ENCODE data around the gene TTC32. TPM values are rescaled to one million over a fixed set of nuclear protein-coding genes. Genes with fewer than 3 reads are reported as not detected.
A peak's percentile ranks its signal among the peaks of the same experiment; 100 is the strongest.
"Not testable (repeated sequence)": the region's sequence is repeated elsewhere in the genome, so short reads cannot be mapped to it uniquely, and the experiment has no call there.

Gene TTC32
- total RNA-seq, 1 experiment from 2014 or later = 11.5 TPM

DNA sequence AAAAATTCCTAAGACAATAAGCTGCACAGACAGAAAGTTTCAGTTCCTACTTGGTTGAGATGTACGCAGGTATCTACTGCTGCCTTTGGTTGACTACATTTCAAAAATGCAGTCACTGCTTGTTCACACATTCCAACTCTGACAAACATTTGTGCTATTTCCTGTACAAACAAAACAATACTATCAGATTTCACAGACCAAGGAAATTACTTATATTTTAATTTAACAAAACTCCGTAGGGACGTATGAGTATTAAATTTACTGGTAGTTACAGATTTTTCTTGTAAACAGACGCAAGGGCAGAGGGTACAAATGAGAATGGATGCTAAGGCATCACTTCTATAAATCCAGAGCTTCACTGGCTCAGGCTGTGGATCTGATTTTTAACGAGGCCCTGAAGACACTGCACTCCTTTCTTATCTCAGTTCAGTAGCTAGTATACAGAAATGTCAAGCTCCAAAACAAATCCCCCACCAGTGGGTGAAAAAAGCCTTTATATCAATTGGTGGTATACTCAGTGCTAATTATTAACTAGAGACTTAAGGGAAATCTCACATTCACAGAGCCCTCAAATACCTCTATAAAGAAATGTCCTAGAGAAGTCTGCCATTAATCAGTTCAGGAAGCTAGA is 31.7 kb upstream of the TTC32 start:
- Histone ChIP-seq H3K36me3 (ENCODE audit: insufficient read depth, low read length, poor library complexity, severe bottlenecking) (peaks cover 54% of the 10 kb centered on the region), H3K27me3 (replicated peaks; ENCODE audit: insufficient read depth, low read depth, low read length, poor library complexity) (no peaks in the 10 kb centered on the region), H3K4me1 (ENCODE audit: insufficient read depth, low read length, poor library complexity, severe bottlenecking) (peaks cover 28% of the 10 kb centered on the region), H3K27ac (ENCODE audit: low read depth, low read length, poor library complexity, severe bottlenecking) (peak overlapping the region; percentile 73), H3K9me3 (ENCODE audit: low read depth, low read length, poor library complexity, severe bottlenecking) (peaks cover 1% of the 10 kb centered on the region), H3K4me3 (ENCODE audit: low read depth, low read length, poor library complexity, severe bottlenecking) (peak overlapping the region; percentile 20)
- POLR2A ChIA-PET (ENCODE audit: low non-redundant PET) = no interaction called here
- TF ChIP-seq, protein P1, sequence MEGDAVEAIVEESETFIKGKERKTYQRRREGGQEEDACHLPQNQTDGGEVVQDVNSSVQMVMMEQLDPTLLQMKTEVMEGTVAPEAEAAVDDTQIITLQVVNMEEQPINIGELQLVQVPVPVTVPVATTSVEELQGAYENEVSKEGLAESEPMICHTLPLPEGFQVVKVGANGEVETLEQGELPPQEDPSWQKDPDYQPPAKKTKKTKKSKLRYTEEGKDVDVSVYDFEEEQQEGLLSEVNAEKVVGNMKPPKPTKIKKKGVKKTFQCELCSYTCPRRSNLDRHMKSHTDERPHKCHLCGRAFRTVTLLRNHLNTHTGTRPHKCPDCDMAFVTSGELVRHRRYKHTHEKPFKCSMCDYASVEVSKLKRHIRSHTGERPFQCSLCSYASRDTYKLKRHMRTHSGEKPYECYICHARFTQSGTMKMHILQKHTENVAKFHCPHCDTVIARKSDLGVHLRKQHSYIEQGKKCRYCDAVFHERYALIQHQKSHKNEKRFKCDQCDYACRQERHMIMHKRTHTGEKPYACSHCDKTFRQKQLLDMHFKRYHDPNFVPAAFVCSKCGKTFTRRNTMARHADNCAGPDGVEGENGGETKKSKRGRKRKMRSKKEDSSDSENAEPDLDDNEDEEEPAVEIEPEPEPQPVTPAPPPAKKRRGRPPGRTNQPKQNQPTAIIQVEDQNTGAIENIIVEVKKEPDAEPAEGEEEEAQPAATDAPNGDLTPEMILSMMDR (conservative IDR thresholded peaks at IDR 0.05; ENCODE audit: low read depth, low read length) = no peak
- DNase-seq (ENCODE audit: low spot score) = peak; percentile 75
- CTCF ChIA-PET = no interaction called here
- no TSS peak for BruUV-seq (replicated peaks)
- intact Hi-C loops (cut with micrococcal nuclease; ENCODE audit: unreplicated experiment) = no loop called here

DNA sequence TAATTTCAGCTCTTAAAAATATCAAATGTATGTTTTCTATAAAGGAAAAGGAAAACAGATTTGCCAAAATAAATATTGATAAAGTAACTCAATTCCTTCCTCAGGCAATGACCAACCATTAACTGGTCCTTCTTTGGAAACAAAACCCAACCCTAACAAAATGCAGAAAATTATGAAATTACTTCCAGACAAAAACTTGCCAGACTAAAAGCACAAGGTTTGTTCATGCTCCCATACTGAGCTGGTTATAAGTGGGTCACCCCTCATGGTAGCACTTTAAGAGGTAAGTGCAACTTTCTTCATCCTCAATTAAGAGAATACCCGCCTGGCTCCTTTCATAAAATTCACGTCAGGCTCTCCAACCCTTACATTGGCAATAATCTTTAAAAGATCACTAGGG is 31.1 kb upstream of the TTC32 start:
- peaks cover 55% of the 10 kb centered on the region for H3K36me3 ChIP-seq (ENCODE audit: insufficient read depth, low read length, poor library complexity, severe bottlenecking)
- H3K27ac ChIP-seq (ENCODE audit: low read depth, low read length, poor library complexity, severe bottlenecking) = peak overlapping the region; percentile 73
- TSS peak; percentile 60 for BruUV-seq (replicated peaks)
- intact Hi-C loops (cut with micrococcal nuclease; ENCODE audit: unreplicated experiment) = no loop called here
- H3K27me3 ChIP-seq (replicated peaks; ENCODE audit: insufficient read depth, low read depth, low read length, poor library complexity) = no peaks in the 10 kb centered on the region
- H3K4me3 ChIP-seq (ENCODE audit: low read depth, low read length, poor library complexity, severe bottlenecking) = peak overlapping the region; percentile 20
- H3K9me3 ChIP-seq (ENCODE audit: low read depth, low read length, poor library complexity, severe bottlenecking) = peaks cover 5% of the 10 kb centered on the region
- DNase-seq (ENCODE audit: low spot score) = no peak
- TF ChIP-seq EZH2 (IDR thresholded peaks at IDR 0.05; ENCODE audit: borderline replicate concordance, low read depth, low read length, poor library complexity, severe bottlenecking) = no peak
- TF ChIP-seq, protein P1 (conservative IDR thresholded peaks at IDR 0.05; ENCODE audit: low read depth, low read length) = no peak
- CTCF ChIA-PET = interaction anchor here (0.5 kb wide), 1 partner anchor 52 kb away, joined by 5 read pairs; no protein-coding TSS in a partner anchor
- POLR2A ChIA-PET (ENCODE audit: low non-redundant PET) = no interaction called here
- H3K4me1 ChIP-seq (ENCODE audit: insufficient read depth, low read length, poor library complexity, severe bottlenecking) = peaks cover 28% of the 10 kb centered on the region

DNA sequence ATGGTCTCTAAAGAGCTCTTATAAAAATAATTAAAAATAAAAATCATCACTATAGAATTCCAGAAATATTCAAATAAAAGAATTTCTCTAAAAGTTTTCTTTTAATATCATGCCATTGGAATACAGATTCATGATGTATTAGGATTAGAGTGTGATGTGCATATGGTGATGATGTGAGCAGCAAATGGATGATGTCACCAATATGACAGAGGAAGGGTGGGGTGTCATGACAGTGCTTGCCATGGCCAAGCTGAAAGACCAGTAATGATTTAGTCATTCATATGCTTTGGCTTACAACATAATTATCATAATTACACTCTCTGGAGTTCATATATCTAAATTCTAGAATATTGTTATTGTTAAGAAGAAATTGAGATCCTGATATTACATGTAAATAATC is 27.4 kb upstream of the TTC32 start:
- BruUV-seq (replicated peaks) = no TSS peak
- Histone ChIP-seq H3K4me1 (ENCODE audit: insufficient read depth, low read length, poor library complexity, severe bottlenecking) (peaks cover 23% of the 10 kb centered on the region), H3K4me3 (ENCODE audit: low read depth, low read length, poor library complexity, severe bottlenecking) (no peak overlapping the region), H3K36me3 (ENCODE audit: insufficient read depth, low read length, poor library complexity, severe bottlenecking) (peaks cover 38% of the 10 kb centered on the region), H3K27me3 (replicated peaks; ENCODE audit: insufficient read depth, low read depth, low read length, poor library complexity) (no peaks in the 10 kb centered on the region), H3K27ac (ENCODE audit: low read depth, low read length, poor library complexity, severe bottlenecking) (no peak overlapping the region), H3K9me3 (ENCODE audit: low read depth, low read length, poor library complexity, severe bottlenecking) (peaks cover 8% of the 10 kb centered on the region)
- no peak for TF ChIP-seq EZH2 (IDR thresholded peaks at IDR 0.05; ENCODE audit: borderline replicate concordance, low read depth, low read length, poor library complexity, severe bottlenecking)
- TF ChIP-seq, protein P1 (conservative IDR thresholded peaks at IDR 0.05; ENCODE audit: low read depth, low read length) = no peak
- DNase-seq (ENCODE audit: low spot score) = no peak
- intact Hi-C loops (cut with micrococcal nuclease; ENCODE audit: unreplicated experiment) = no loop called here
- ChIA-PET POLR2A (ENCODE audit: low non-redundant PET) (interaction anchor here (0.6 kb wide), 1 partner anchor 15 kb away, joined by 4 read pairs; no protein-coding TSS in a partner anchor), CTCF (no interaction called here)

DNA sequence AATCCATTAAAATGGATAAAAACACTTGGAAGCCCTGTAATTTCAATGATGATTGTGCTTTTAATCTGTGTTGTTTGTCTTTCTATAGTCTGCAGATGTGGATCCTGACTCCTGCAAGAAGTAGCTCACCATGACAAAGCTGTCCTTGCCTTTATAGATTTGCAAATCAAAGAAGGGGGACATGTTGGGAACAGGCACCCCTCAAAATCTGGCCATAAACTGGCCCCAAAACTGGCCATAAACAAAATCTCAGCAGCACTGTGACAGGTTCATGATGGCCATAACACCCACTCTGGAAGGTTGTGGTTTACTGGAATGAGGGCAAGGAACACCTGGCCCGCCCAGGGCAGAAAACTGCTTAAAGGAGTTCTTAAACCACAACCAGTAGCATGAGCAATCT is 26.0 kb upstream of the TTC32 start:
- H3K4me1 ChIP-seq (ENCODE audit: insufficient read depth, low read length, poor library complexity, severe bottlenecking) = peaks cover 11% of the 10 kb centered on the region
- DNase-seq (ENCODE audit: low spot score); H3K9me3 ChIP-seq (ENCODE audit: low read depth, low read length, poor library complexity, severe bottlenecking); H3K27ac ChIP-seq (ENCODE audit: low read depth, low read length, poor library complexity, severe bottlenecking); H3K4me3 ChIP-seq (ENCODE audit: low read depth, low read length, poor library complexity, severe bottlenecking); BruUV-seq (replicated peaks); intact Hi-C loops (cut with micrococcal nuclease; ENCODE audit: unreplicated experiment); H3K27me3 ChIP-seq (replicated peaks; ENCODE audit: insufficient read depth, low read depth, low read length, poor library complexity); CTCF ChIA-PET; POLR2A ChIA-PET (ENCODE audit: low non-redundant PET): not testable (repeated sequence)
- H3K36me3 ChIP-seq (ENCODE audit: insufficient read depth, low read length, poor library complexity, severe bottlenecking) = peaks cover 40% of the 10 kb centered on the region

DNA sequence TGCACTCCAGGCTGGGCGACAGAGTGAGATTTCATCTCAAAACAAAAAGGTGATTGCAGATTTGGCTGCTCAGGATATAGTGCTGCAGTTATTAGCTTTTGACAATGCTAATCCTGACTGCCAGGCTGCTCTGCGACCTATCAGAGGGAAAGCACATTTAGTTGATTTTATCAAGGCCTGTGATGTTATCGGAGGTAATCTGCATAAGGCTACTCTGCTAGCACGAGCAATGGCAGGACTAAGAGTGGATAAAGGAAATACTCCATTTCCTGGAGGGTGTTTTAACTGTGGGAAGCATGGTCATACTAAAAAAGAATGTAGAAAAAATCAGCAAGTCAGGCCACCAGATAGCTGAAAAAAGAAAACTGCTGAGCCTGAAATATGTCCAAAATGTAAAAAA is 22.7 kb upstream of the TTC32 start:
- intact Hi-C loops (cut with micrococcal nuclease; ENCODE audit: unreplicated experiment); H3K4me3 ChIP-seq (ENCODE audit: low read depth, low read length, poor library complexity, severe bottlenecking); CTCF ChIA-PET; H3K9me3 ChIP-seq (ENCODE audit: low read depth, low read length, poor library complexity, severe bottlenecking); H3K27me3 ChIP-seq (replicated peaks; ENCODE audit: insufficient read depth, low read depth, low read length, poor library complexity); DNase-seq (ENCODE audit: low spot score); H3K4me1 ChIP-seq (ENCODE audit: insufficient read depth, low read length, poor library complexity, severe bottlenecking); BruUV-seq (replicated peaks); H3K27ac ChIP-seq (ENCODE audit: low read depth, low read length, poor library complexity, severe bottlenecking); POLR2A ChIA-PET (ENCODE audit: low non-redundant PET): not testable (repeated sequence)
- peaks cover 20% of the 10 kb centered on the region for H3K36me3 ChIP-seq (ENCODE audit: insufficient read depth, low read length, poor library complexity, severe bottlenecking)
